ENCODE data around the gene C11orf16. TPM values are rescaled to one million over a fixed set of nuclear protein-coding genes. Genes with fewer than 3 reads are reported as not detected.

The C11orf16 gene
- total and polyA plus RNA-seq, 2 experiments from 2014 or later, result not detected

GRCh38 chr11:8870411-8871170 lies 62.2 kb downstream of the C11orf16 start:
- H3K4me1 ChIP-seq (ENCODE audit: insufficient read depth), result peaks cover 40% of the 10 kb centered on the region
- TF ChIP-seq EZH2 (IDR thresholded peaks at IDR 0.05; ENCODE audit: borderline replicate concordance) (no peak), CTCF (IDR thresholded peaks at IDR 0.05; ENCODE audit: poor library complexity) (no peak), EZH2phosphoT487 (IDR thresholded peaks at IDR 0.05; ENCODE audit: low read depth, severe bottlenecking, unreplicated experiment) (no peak)
- H3K4me2 ChIP-seq, result peak overlapping the region; percentile 82
- H3K79me2 ChIP-seq, result peaks cover 38% of the 10 kb centered on the region
- under 1% methylated on average over 30 of the region's 81 CpGs for WGBS (ENCODE audit: low lambda C conversion rate, missing lambda C conversion rate)
- H3K36me3 ChIP-seq (replicated peaks; ENCODE audit: insufficient read depth, low read depth), result no peaks in the 10 kb centered on the region
- peak overlapping the region; percentile 96 for H3K27ac ChIP-seq
- H4K20me1 ChIP-seq (ENCODE audit: insufficient read depth, poor library complexity, severe bottlenecking), result no peaks in the 10 kb centered on the region
- peak overlapping the region; percentile 89 for H3K4me3 ChIP-seq
- H3K27me3 ChIP-seq, result no peaks in the 10 kb centered on the region
- H3K9me2 ChIP-seq (replicated peaks; ENCODE audit: insufficient read depth), result no peaks in the 10 kb centered on the region
- H3K9me3 ChIP-seq (ENCODE audit: low read depth), result no peaks in the 10 kb centered on the region
- DNase-seq (ENCODE audit: low spot score), result peak; percentile 82
- H2AFZ ChIP-seq, result peak overlapping the region; percentile 92

Small RNA genes lying within 50 kb of the gene (small RNA-seq; reads per million reads assigned to genes)
- not detected for gene RF00019

Other genes starting within 250 kb of the C11orf16 start
- 26.6 and 32.2 TPM in 2 replicates for gene AKIP1, start 21.8 kb downstream of the C11orf16 start, total RNA-seq
- gene AKIP1, start 21.8 kb downstream of the C11orf16 start, polyA plus RNA-seq, result 31.3 and 41.1 TPM in 2 replicates
- not detected in 2 replicates for gene ASCL3, start 10.1 kb upstream of the C11orf16 start, total RNA-seq
- not detected in 2 replicates for gene ASCL3, start 10.1 kb upstream of the C11orf16 start, polyA plus RNA-seq
- gene TMEM9B, start 31.5 kb upstream of the C11orf16 start, total RNA-seq, result 47.4 and 47.7 TPM in 2 replicates
- 64.9 and 69.6 TPM in 2 replicates for gene TMEM9B, start 31.5 kb upstream of the C11orf16 start, polyA plus RNA-seq
- gene NRIP3, start 71.1 kb upstream of the C11orf16 start, total RNA-seq, result 2.4 and 3.2 TPM in 2 replicates
- gene NRIP3, start 71.1 kb upstream of the C11orf16 start, polyA plus RNA-seq, result 2.2 and 2.9 TPM in 2 replicates
- 8.6 and 14.2 TPM in 2 replicates for gene SCUBE2, start 158.7 kb upstream of the C11orf16 start, total RNA-seq
- gene SCUBE2, start 158.7 kb upstream of the C11orf16 start, polyA plus RNA-seq, result 8.9 and 13.9 TPM in 2 replicates